NOMO-1 treated with dmso at 0.1 percent for 144 hours (cell line): ENCODE data around the gene ARAF.
"Not testable (repeated sequence)": the region's sequence is repeated elsewhere in the genome, so short reads cannot be mapped to it uniquely, and the experiment has no call there.

Experiments
- DNase-seq: peaks from one replicate; lab custom pipeline; 2025; ENCODE audit not compliant: unreplicated experiment; lab: John Stamatoyannopoulos, UW

ARAF gene

GRCh38 chrX:47584714-47585113 is 23.7 kb downstream of the ARAF start:
- DNase-seq: no peak

- DNase-seq: no peak
Observed at GRCh38 chrX:47585273-47585672, 24.3 kb downstream of the ARAF start.

- DNase-seq: no peak
Observed at GRCh38 chrX:47586043-47586787, 25.2 kb downstream of the ARAF start.

GRCh38 chrX:47587091-47587891 is 26.3 kb downstream of the ARAF start:
- DNase-seq: no peak

- no peak for DNase-seq
Observed at GRCh38 chrX:47587906-47588735, 27.1 kb downstream of the ARAF start.

- no peak for DNase-seq
Observed at GRCh38 chrX:47590984-47591383, 30.0 kb downstream of the ARAF start.

GRCh38 chrX:47593522-47593921 is 32.5 kb downstream of the ARAF start:
- no peak for DNase-seq

GRCh38 chrX:47595716-47596251 is 34.8 kb downstream of the ARAF start:
- DNase-seq: no peak

- DNase-seq: no peak
Observed at GRCh38 chrX:47596256-47596655, 35.3 kb downstream of the ARAF start.

GRCh38 chrX:47597222-47597621 is 36.2 kb downstream of the ARAF start:
- DNase-seq: no peak

GRCh38 chrX:47603125-47603524 is 42.1 kb downstream of the ARAF start:
- DNase-seq: not testable (repeated sequence)

- no peak for DNase-seq
Observed at GRCh38 chrX:47605024-47605423, 44.0 kb downstream of the ARAF start.

- DNase-seq: no peak
Observed at GRCh38 chrX:47607091-47607490, 46.1 kb downstream of the ARAF start.

- no peak for DNase-seq
Observed at GRCh38 chrX:47608130-47608810, 47.3 kb downstream of the ARAF start.

- DNase-seq: no peak
Observed at GRCh38 chrX:47610511-47610910, 49.5 kb downstream of the ARAF start.

- DNase-seq: no peak
Observed at GRCh38 chrX:47611489-47611888, 50.5 kb downstream of the ARAF start.

GRCh38 chrX:47611926-47612325 is 50.9 kb downstream of the ARAF start:
- DNase-seq: no peak

GRCh38 chrX:47612418-47612817 is 51.4 kb downstream of the ARAF start:
- no peak for DNase-seq

GRCh38 chrX:47613082-47613481 is 52.1 kb downstream of the ARAF start:
- no peak for DNase-seq

- DNase-seq: no peak
Observed at GRCh38 chrX:47614618-47615017, 53.6 kb downstream of the ARAF start.
